ENCODE results near the gene TRAF7. TPM values are rescaled to one million over a fixed set of nuclear protein-coding genes. Genes with fewer than 3 reads are reported as not detected.
"Not testable (repeated sequence)": the region's sequence is repeated elsewhere in the genome, so short reads cannot be mapped to it uniquely, and the experiment has no call there.

The TRAF7 gene
- total and polyA plus RNA-seq, 3 experiments from 2014 or later: 7.3 to 106 (median 102) TPM

- H3K9me3 Mint-ChIP-seq; DNase-seq; H3K27me3 Mint-ChIP-seq; CTCF ChIA-PET; H3K27me3 ChIP-seq (ENCODE audit: insufficient read depth, low read length, poor library complexity, severe bottlenecking); H3K4me1 Mint-ChIP-seq; H3K4me3 Mint-ChIP-seq; H3K4me1 ChIP-seq (ENCODE audit: insufficient read depth, low read length); H3K27ac Mint-ChIP-seq; POLR2A ChIA-PET; H3K27ac ChIP-seq (ENCODE audit: low read depth, low read length); H3K9me3 ChIP-seq (ENCODE audit: low read length); H3K4me3 ChIP-seq (ENCODE audit: low read length); H3K36me3 ChIP-seq (ENCODE audit: insufficient read depth, low read length): not testable (repeated sequence)
- H3K36me3 Mint-ChIP-seq: peaks cover 0 to 27% (median 2%) of the 10 kb centered on the region in 3 donors
These were observed 45.1 kb upstream of the TRAF7 start for GRCh38 chr16:2110332-2111008.

- DNase-seq; CTCF ChIA-PET; H3K27me3 Mint-ChIP-seq; H3K36me3 ChIP-seq (ENCODE audit: insufficient read depth, low read length); H3K4me1 Mint-ChIP-seq; POLR2A ChIA-PET; H3K9me3 Mint-ChIP-seq; H3K4me1 ChIP-seq (ENCODE audit: insufficient read depth, low read length); H3K27ac ChIP-seq (ENCODE audit: low read depth, low read length); H3K27me3 ChIP-seq (ENCODE audit: insufficient read depth, low read length, poor library complexity, severe bottlenecking); H3K27ac Mint-ChIP-seq; H3K4me3 ChIP-seq (ENCODE audit: low read length); H3K9me3 ChIP-seq (ENCODE audit: low read length); H3K4me3 Mint-ChIP-seq: not testable (repeated sequence)
- peaks cover 0 to 26% (median 2%) of the 10 kb centered on the region in 3 donors for H3K36me3 Mint-ChIP-seq
These were observed 44.6 kb upstream of the TRAF7 start for GRCh38 chr16:2111009-2111353.

GRCh38 chr16:2111412-2112335 is 43.9 kb upstream of the TRAF7 start:
- H3K4me3 ChIP-seq (ENCODE audit: low read length); H3K4me1 ChIP-seq (ENCODE audit: insufficient read depth, low read length); H3K27me3 Mint-ChIP-seq; POLR2A ChIA-PET; H3K4me1 Mint-ChIP-seq; H3K9me3 Mint-ChIP-seq; H3K36me3 ChIP-seq (ENCODE audit: insufficient read depth, low read length); H3K27me3 ChIP-seq (ENCODE audit: insufficient read depth, low read length, poor library complexity, severe bottlenecking); H3K4me3 Mint-ChIP-seq; DNase-seq; H3K27ac ChIP-seq (ENCODE audit: low read depth, low read length); CTCF ChIA-PET; H3K9me3 ChIP-seq (ENCODE audit: low read length): not testable (repeated sequence)
- Mint-ChIP-seq H3K27ac (peak overlapping the region in 1 of 8 donors; percentile 91), H3K36me3 (peaks cover 0 to 26% (median 2%) of the 10 kb centered on the region in 3 donors)

GRCh38 chr16:2112539-2113106 is 43.0 kb upstream of the TRAF7 start:
- H3K4me1 Mint-ChIP-seq; H3K4me3 ChIP-seq (ENCODE audit: low read length); POLR2A ChIA-PET; CTCF ChIA-PET; H3K4me1 ChIP-seq (ENCODE audit: insufficient read depth, low read length); H3K27ac ChIP-seq (ENCODE audit: low read depth, low read length); H3K4me3 Mint-ChIP-seq; H3K9me3 Mint-ChIP-seq; H3K27me3 ChIP-seq (ENCODE audit: insufficient read depth, low read length, poor library complexity, severe bottlenecking); H3K27me3 Mint-ChIP-seq; H3K9me3 ChIP-seq (ENCODE audit: low read length); H3K36me3 ChIP-seq (ENCODE audit: insufficient read depth, low read length); DNase-seq; H3K27ac Mint-ChIP-seq: not testable (repeated sequence)
- peaks cover 0 to 23% (median 0%) of the 10 kb centered on the region in 3 donors for H3K36me3 Mint-ChIP-seq

GRCh38 chr16:2114225-2114624 is 41.4 kb upstream of the TRAF7 start:
- H3K4me1 Mint-ChIP-seq; H3K27me3 Mint-ChIP-seq; H3K4me1 ChIP-seq (ENCODE audit: insufficient read depth, low read length); CTCF ChIA-PET; H3K27me3 ChIP-seq (ENCODE audit: insufficient read depth, low read length, poor library complexity, severe bottlenecking); H3K4me3 ChIP-seq (ENCODE audit: low read length); H3K9me3 ChIP-seq (ENCODE audit: low read length); H3K27ac Mint-ChIP-seq; POLR2A ChIA-PET; H3K27ac ChIP-seq (ENCODE audit: low read depth, low read length); H3K4me3 Mint-ChIP-seq; H3K36me3 ChIP-seq (ENCODE audit: insufficient read depth, low read length); H3K9me3 Mint-ChIP-seq; DNase-seq: not testable (repeated sequence)
- H3K36me3 Mint-ChIP-seq: peaks cover 0 to 23% (median 0%) of the 10 kb centered on the region in 3 donors

- H3K27ac Mint-ChIP-seq; H3K4me3 ChIP-seq (ENCODE audit: low read length); H3K27ac ChIP-seq (ENCODE audit: low read depth, low read length); H3K36me3 ChIP-seq (ENCODE audit: insufficient read depth, low read length); H3K27me3 ChIP-seq (ENCODE audit: insufficient read depth, low read length, poor library complexity, severe bottlenecking); H3K4me1 ChIP-seq (ENCODE audit: insufficient read depth, low read length); H3K9me3 ChIP-seq (ENCODE audit: low read length); DNase-seq; H3K4me1 Mint-ChIP-seq; H3K27me3 Mint-ChIP-seq; CTCF ChIA-PET; POLR2A ChIA-PET; H3K4me3 Mint-ChIP-seq; H3K9me3 Mint-ChIP-seq: not testable (repeated sequence)
- peaks cover 0 to 19% (median 0%) of the 10 kb centered on the region in 3 donors for H3K36me3 Mint-ChIP-seq
These were observed 40.5 kb upstream of the TRAF7 start for GRCh38 chr16:2114885-2115590.

GRCh38 chr16:2115591-2115973 is 40.0 kb upstream of the TRAF7 start:
- Histone ChIP-seq H3K4me3 (ENCODE audit: low read length) (no peak overlapping the region), H3K27me3 (ENCODE audit: insufficient read depth, low read length, poor library complexity, severe bottlenecking) (no peaks in the 10 kb centered on the region), H3K9me3 (ENCODE audit: low read length) (no peaks in the 10 kb centered on the region), H3K4me1 (ENCODE audit: insufficient read depth, low read length) (no peaks in the 10 kb centered on the region), H3K36me3 (ENCODE audit: insufficient read depth, low read length) (no peaks in the 10 kb centered on the region), H3K27ac (ENCODE audit: low read depth, low read length) (no peak overlapping the region)
- no peak overlapping the region for H3K4me3 Mint-ChIP-seq
- peaks cover 0 to 4% (median 3%) of the 10 kb centered on the region in 3 donors for H3K4me1 Mint-ChIP-seq
- no peak for DNase-seq
- H3K27ac Mint-ChIP-seq: no peak overlapping the region
- ChIA-PET POLR2A (no interaction called here), CTCF (no interaction called here)
- peaks cover 0 to 14% (median 0%) of the 10 kb centered on the region in 3 donors for H3K36me3 Mint-ChIP-seq
- H3K9me3 Mint-ChIP-seq: no peaks in the 10 kb centered on the region
- H3K27me3 Mint-ChIP-seq: no peaks in the 10 kb centered on the region

GRCh38 chr16:2116428-2116827 is 39.2 kb upstream of the TRAF7 start:
- H3K36me3 ChIP-seq (ENCODE audit: insufficient read depth, low read length); H3K9me3 Mint-ChIP-seq; H3K4me1 ChIP-seq (ENCODE audit: insufficient read depth, low read length); H3K27me3 ChIP-seq (ENCODE audit: insufficient read depth, low read length, poor library complexity, severe bottlenecking); H3K9me3 ChIP-seq (ENCODE audit: low read length); DNase-seq; H3K27ac ChIP-seq (ENCODE audit: low read depth, low read length); CTCF ChIA-PET; H3K27me3 Mint-ChIP-seq; POLR2A ChIA-PET; H3K4me3 ChIP-seq (ENCODE audit: low read length); H3K4me1 Mint-ChIP-seq; H3K4me3 Mint-ChIP-seq; H3K27ac Mint-ChIP-seq: not testable (repeated sequence)
- peaks cover 0 to 10% (median 0%) of the 10 kb centered on the region in 3 donors for H3K36me3 Mint-ChIP-seq
